GM18502 (cell line): ENCODE results near the gene PHF21A.
"Not testable (repeated sequence)": the region's sequence is repeated elsewhere in the genome, so short reads cannot be mapped to it uniquely, and the experiment has no call there.

Source experiments
- ATAC-seq: cut with Tn5 transposase; IDR thresholded peaks from one replicate; pipeline ENCODE4 v1.9.1; 2021; ENCODE audit warnings: mild to moderate bottlenecking; ENCODE audit not compliant: unreplicated experiment, poor library complexity

The PHF21A gene

GRCh38 chr11:45910623-45911022 is 210.6 kb downstream of the PHF21A start:
- no peak for ATAC-seq

DNA sequence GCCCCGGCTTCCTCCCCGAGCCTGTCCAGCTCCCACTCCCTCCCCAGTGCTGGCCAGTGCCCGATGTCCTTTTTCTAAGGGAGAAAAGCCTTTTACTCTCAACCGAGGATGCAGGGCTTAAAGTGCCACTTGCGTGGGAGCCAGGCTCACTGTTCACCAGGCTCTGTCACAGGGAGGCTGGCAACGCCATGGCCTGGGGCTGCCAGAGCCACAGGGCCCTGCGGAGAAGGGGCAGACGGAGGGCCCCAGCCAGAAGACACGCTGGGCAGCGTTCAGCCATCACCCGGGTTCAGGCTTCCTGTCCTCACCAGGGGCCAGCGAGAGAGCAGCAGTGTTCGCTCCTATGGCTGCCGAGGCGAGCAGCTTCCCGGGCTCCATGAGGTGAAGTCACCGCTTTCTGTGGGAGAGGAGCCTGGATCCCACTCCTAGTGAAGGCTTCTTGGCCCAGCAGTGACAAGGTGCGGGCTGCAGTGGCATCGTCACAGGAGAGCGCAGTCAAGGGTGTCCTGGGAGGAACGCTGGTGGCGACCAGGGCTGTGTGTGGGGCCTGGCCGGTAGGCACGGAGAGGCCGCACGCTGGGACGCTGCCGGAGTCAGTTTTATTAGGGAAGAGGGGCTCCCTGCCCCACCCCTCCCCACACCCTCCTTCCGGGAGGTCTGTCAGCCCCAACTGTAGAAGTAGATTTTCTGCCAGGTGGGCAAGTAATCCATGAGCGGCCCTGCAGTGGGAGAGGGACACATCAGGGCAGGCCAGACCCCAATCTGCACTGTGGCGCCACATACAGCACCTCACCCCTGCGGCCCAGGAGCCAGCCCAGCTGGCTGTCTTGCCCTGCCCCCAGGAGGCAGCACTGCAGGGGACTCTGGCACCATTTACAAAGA is 211.4 kb downstream of the PHF21A start:
- no peak for ATAC-seq

GRCh38 chr11:45907911-45908370 is 213.3 kb downstream of the PHF21A start:
- ATAC-seq = no peak

DNA sequence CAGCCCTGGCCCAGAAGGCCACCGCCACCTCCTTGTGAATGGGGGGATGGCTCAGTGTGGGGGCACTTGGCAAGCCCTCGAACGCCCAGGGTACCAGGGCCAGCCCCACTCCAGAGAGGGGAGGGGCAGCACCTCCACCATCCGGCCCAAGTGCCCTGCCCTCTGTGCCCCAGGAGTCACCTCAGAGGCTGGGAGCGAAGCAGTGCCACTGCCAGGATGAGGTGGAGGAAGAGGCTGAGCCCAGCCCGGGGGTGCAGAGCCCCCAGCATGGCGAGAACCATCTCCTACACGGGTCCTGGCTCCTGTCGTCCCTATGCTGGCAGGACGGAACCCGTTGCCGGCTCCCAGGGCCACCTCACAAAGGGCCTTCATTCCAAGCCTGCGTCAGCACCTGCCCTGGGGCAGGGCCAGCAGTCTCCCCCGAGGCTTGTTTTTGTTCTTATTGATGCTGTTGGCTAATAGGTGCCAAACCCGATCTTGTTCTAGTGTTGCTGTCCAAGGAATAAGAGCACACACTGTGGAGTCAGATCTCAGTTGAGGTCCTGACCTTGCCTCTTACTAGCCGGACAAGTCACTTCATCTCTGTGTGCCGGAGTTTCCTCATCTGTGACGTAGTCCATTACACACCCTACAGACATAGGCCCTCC is 214.2 kb downstream of the PHF21A start, which contains the start of gene FREY1:
Gene FREY1 (minus strand): TSS at position 307 of the 647 bp plus-strand sequence. CDS start 26 bp downstream, at position 281.
- ATAC-seq = no peak

DNA sequence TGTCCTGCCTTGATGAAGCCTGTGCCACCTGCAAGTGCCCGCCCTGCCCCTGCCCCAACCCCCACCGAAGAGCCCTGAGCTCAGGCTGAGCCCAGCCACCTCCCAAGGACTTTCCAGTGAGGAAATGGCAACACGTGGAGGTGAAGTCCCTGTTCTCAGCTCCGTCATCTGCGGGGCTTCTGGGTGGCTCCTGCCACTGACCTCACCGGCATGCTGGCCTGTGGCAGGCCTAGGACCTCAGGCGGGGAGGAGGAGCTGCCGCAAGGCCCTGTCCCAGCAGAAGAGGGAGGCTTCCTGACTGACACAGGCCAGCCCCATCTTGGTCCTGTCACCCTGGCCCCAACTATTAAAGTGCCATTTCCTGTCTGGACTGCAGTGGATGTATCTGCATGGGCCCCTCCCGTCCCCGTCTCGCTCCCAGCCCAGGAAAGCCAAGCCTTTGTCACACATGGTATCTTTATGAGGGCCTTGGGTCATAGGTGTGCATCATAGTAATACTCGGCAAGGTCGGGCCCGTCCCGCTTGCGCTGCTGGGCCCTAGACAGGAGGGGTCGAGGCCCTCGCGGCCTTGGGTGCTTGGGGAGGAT is 215.1 kb downstream of the PHF21A start:
- ATAC-seq = no peak

DNA sequence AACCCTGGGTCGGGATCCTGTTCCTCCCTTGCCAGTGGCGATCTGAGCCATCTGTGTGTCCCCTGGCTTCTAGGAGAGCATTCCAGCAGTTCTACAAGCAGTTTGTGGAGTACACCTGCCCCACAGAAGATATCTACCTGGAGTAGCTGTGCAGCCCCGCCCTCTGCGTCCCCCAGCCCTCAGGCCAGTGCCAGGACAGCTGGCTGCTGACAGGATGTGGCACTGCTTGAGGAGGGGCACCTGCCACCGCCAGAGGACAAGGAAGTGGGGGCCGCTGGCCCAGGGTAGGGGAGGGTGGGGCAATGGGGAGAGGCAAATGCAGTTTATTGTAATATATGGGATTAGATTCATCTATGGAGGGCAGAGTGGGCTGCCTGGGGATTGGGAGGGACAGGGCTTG is 215.7 kb downstream of the PHF21A start:
- ATAC-seq = not testable (repeated sequence)

- no peak for ATAC-seq
Measured at GRCh38 chr11:45905095-45905494, 216.2 kb downstream of the PHF21A start.

DNA sequence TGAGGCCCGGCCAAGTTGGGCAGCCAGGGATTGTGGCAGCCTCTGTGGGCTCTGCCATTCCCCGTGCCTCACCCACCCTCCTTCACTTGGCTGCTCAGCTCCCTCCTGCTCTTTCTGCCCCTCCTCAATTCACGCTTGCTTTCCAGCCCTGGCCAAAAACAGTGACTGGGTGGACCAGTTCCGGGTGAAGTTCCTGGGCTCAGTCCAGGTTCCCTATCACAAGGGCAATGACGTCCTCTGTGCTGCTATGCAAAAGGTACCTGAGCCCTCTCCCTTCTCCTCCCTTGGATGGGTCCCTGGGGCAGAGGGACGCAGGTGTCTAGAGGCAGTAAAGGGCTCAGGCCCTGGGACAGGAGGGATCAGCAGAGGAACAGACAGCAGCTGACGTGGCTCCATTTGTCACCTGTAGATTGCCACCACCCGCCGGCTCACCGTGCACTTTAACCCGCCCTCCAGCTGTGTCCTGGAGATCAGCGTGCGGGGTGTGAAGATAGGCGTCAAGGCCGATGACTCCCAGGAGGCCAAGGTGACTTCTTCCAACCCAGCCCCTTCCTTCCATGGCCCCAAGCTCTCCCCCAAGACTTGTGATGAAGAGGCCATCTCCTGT is 216.8 kb downstream of the PHF21A start:
- no peak for ATAC-seq

- ATAC-seq = no peak
Measured at GRCh38 chr11:45902452-45903380, 218.5 kb downstream of the PHF21A start.

DNA sequence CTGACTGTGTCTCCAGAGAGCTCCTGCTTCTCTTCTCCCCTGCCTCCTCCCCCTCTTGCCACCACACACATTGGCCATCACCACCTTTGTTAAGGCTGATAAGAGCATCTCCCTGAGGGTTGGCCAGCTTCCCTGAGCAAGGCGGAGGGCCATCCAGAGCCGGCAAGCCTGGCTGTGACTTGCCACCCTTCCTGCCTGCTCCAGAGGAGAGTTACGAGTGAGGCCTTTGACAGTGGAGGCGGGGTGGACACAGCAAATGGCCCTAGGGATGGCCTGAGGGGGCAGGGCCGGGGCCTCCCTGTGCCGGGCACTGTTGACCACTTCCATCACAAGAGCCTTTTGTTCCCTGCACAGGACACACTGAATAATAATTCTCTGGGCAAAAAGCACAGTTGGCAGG is 219.6 kb downstream of the PHF21A start:
- no peak for ATAC-seq

DNA sequence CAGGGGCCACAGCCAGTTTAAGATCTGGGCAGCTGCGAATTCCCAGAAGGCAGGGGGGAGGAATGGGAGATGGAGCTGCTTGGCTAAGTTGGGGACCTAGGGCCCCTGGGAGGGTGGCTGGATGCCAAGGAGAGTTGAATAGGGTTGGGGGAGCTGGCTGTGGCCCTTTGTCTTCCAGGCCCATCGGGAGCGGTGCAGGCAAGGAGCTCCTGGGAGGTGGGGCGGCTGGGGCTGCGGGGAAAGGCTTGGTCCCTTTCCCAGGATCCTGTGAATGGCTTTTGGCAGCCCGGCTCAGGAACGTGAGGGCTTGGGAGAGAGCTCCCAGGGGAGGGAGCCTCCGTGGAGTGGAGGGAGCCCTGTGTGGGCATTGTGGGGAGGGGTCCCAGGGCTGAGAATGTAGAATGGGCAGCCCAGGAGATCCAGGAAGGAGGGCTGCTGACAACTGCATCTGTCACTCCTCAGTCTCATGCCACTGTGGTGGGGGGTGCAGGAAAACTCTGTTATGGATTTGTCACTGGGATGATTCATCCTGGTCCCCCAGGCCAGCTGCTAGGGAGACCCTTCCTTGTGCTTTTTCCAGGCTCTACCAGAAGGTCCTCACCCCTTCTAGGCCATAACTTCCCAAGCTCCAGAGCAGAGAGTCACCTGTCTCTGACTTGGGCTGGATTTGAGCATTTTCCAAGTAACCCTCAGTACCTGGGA is 220.2 kb downstream of the PHF21A start:
- ATAC-seq = no peak

DNA sequence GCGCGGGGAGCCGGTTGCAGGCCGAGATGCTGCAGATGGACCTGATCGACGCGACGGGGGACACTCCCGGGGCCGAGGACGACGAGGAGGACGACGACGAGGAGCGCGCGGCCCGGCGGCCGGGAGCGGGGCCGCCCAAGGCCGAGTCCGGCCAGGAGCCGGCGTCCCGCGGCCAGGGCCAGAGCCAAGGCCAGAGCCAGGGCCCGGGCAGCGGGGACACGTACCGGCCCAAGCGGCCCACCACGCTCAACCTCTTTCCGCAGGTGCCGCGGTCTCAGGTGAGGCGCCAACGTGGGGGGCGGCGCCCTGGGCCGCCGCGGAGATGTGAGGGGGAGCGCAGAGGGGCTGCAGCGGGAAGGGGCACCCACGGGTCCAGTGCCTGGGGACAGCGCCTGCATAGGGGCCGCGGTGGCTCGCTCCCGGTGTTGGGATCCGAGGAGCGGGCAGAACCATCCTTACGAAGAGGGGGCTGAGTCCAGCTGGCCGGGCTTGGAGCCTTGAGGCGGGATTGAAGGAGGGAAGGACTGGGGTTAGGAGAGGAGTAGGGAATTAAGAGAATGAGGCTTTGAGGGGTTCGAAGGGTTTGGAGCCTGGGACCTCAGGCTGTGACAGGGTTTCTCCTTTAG is 221.0 kb downstream of the PHF21A start:
- ATAC-seq = peak; percentile 15

DNA sequence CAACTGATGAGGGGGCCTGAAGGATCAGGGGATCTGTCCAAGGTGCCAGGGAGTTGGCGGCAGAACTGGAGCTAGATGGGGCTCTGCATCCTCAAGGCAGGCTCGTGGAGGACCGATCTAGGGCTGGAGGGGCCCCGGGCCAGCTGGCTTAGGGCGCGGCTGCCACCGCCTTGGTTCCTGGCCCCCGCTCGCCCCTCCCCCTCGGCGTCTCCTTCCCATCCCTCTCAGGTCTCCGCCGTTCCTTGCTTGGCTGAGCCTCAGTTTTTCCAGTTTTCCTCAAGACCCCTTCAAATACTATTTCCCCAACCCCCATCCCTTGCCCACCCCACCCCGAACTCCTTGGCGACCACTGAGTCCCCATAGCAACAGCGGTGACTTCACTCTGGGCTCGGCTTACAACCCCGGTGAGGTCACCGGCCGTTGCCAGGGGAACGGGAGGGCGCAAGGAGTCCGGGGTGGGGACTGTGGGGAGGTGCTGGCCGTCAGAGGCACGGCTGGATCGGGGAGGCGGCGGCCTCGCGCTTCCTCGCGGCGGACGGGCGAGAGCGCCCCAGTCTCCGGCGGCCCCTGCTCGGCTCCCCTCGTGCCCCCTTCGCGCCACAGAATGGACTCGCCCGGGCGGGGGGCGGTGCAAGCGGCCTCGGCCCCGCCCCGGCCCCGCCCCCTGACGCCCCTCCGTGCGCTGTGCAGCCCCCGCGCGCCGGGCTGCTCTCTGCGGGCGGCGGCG is 221.6 kb downstream of the PHF21A start:
- ATAC-seq = peak; percentile 71

DNA sequence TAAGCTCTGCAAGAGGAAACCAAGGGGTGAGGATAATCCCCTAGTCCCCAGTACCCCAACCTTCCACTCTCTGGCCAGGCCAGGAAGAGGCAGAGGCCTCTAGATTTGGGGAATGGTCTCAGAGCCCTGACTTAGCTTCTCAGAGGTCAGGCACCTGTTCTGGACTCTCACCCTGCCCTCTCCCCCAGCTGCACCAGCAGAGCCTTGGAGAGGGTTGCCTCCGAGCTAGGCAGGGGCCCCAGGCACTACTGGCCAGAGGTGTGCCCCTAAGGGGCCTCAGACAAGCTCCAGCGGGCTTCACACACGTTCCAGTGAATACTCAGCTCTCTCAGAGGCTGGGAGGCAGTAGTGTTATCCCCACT is 222.2 kb downstream of the PHF21A start:
- no peak for ATAC-seq

DNA sequence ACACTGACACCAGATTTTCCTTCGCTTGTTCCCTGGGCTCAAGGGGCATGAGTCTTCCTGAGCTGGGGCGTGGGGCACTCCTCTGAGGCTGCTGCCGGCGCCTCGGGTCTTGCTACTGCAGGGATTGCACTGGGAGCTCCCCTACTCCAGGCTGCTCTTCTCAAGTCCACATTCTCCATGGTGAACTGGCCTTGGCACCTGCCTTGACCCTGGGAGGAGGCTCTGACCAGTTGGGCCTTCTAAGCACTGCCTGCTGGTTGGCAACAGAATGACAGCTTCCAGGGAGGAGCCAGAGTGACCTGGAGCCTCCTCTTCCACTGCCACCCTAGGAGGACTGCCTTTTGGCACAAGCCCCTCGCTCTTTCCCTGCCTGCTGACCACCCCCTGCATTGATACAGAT is 223.7 kb downstream of the PHF21A start:
- no peak for ATAC-seq

- ATAC-seq = no peak
Measured at GRCh38 chr11:45896422-45896984, 224.8 kb downstream of the PHF21A start.

DNA sequence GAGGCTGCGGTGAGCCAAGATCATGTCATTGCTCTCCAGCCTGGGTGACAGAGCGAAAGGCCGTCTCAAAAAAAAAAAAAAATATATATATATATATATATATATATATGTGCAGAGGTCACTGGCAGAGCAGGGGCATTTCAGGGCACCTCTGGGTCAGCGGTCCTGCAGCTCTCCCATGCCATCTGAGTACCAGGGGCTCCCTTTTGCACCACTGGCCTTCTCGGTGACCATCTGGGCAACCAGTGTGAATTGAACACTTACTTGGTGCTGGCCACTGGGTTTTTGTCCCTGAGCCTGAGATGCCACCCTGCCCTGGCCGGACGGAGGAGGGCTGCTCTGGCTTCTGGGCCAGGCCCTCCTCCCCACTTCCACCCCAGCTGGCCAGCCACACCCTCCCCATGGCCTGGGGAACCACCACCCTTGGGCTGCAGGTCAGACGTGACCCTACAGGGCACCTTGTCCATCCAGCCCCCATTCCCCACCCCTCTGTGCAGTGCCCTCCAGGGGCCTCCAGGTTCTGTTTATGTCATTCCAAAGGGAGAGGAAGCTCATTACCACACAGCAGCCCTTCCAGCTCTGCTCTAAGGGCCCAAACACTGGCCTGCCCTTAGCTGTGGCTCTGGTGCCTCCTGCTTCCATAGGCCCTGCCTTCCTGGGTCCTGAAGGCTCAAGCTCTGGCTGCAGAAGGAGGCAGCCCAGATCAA is 225.5 kb downstream of the PHF21A start:
- no peak for ATAC-seq
